H9 (cell line): ENCODE data around the gene GPR183. TPM values are rescaled to one million over a fixed set of nuclear protein-coding genes. Genes with fewer than 3 reads are reported as not detected.

ENCODE experiments used
- DNase-seq: peaks from one replicate; pipeline ENCODE4 v3.0.0-alpha.2; 2017
- H2AFZ ChIP-seq: one replicate; pipeline ENCODE4 v1.6.1; 2013; ENCODE audit warnings: mild to moderate bottlenecking, low read length, control low read depth, moderate library complexity
- H2AK5ac ChIP-seq: 2 replicates; pipeline ENCODE4 v1.6.1; 2013; ENCODE audit warnings: low read length, control low read depth, mixed read lengths; ENCODE audit not compliant: insufficient read length
- H2BK120ac ChIP-seq: one replicate; pipeline ENCODE4 v1.6.1; 2013; ENCODE audit warnings: low read depth, mild to moderate bottlenecking, low read length, control low read depth, inconsistent platforms; ENCODE audit not compliant: poor library complexity, severe bottlenecking
- H2BK12ac ChIP-seq: 2 replicates; pipeline ENCODE4 v1.6.1; 2013; ENCODE audit warnings: low read length, control low read depth, mixed read lengths, low read depth; ENCODE audit not compliant: insufficient read length
- H2BK15ac ChIP-seq: 2 replicates; pipeline ENCODE4 v1.6.1; 2013; ENCODE audit warnings: low read depth, low read length, control low read depth
- H2BK20ac ChIP-seq: one replicate; pipeline ENCODE4 v1.6.1; 2013; ENCODE audit warnings: low read depth, mild to moderate bottlenecking, low read length, control low read depth, inconsistent platforms; ENCODE audit not compliant: poor library complexity, severe bottlenecking
- H2BK5ac ChIP-seq: 2 replicates; pipeline ENCODE4 v1.6.1; 2013; ENCODE audit warnings: low read length, control low read depth, mixed read lengths; ENCODE audit not compliant: insufficient read length
- H3K14ac ChIP-seq: 2 replicates; pipeline ENCODE4 v1.6.1; 2013; ENCODE audit warnings: low read length, control low read depth; ENCODE audit not compliant: insufficient read depth
- H3K18ac ChIP-seq: 2 replicates; pipeline ENCODE4 v1.6.1; 2013; ENCODE audit warnings: low read depth, mild to moderate bottlenecking, mixed read lengths, low read length, control low read depth; ENCODE audit not compliant: insufficient read length
- H3K23ac ChIP-seq: 2 replicates; pipeline ENCODE4 v1.6.1; 2013; ENCODE audit warnings: low read length, control low read depth, mixed read lengths, low read depth; ENCODE audit not compliant: insufficient read length
- H3K23me2 ChIP-seq: 2 replicates; pipeline ENCODE4 v1.6.1; 2013; ENCODE audit warnings: low read depth, mild to moderate bottlenecking, mixed read lengths, low read length, control low read depth; ENCODE audit not compliant: insufficient read length, poor library complexity, severe bottlenecking
- H3K27ac ChIP-seq: 2 replicates; pipeline ENCODE4 v1.5.1; 2013; ENCODE audit warnings: low read length, control low read depth, mixed read lengths, low read depth; ENCODE audit not compliant: insufficient read length
- H3K27me3 ChIP-seq: 2 replicates; pipeline ENCODE4 v1.6.1; 2013; ENCODE audit warnings: low read length, control low read depth, inconsistent platforms; ENCODE audit not compliant: insufficient read depth
- H3K4ac ChIP-seq: 2 replicates; pipeline ENCODE4 v1.6.1; 2013; ENCODE audit warnings: low read depth, mild to moderate bottlenecking, control low read depth, inconsistent platforms, low read length, moderate library complexity
- H3K4me1 ChIP-seq: 2 replicates; pipeline ENCODE4 v1.6.1; 2013; ENCODE audit warnings: low read length, control low read depth, inconsistent platforms; ENCODE audit not compliant: insufficient read depth
- H3K4me2 ChIP-seq: 2 replicates; pipeline ENCODE4 v1.6.1; 2013; ENCODE audit warnings: low read length, control low read depth, mixed read lengths; ENCODE audit not compliant: insufficient read length, insufficient read depth
- H3K56ac ChIP-seq: 2 replicates; pipeline ENCODE4 v1.6.1; 2013; ENCODE audit warnings: low read depth, mild to moderate bottlenecking, mixed read lengths, low read length, control low read depth; ENCODE audit not compliant: insufficient read length
- H3K79me1 ChIP-seq: 2 replicates; pipeline ENCODE4 v1.6.1; 2013; ENCODE audit warnings: low read depth, mild to moderate bottlenecking, moderate library complexity, low read length, control low read depth, inconsistent platforms; ENCODE audit not compliant: insufficient read depth, poor library complexity, severe bottlenecking
- H3K79me2 ChIP-seq: 2 replicates; pipeline ENCODE4 v1.6.1; 2013; ENCODE audit warnings: low read length, control low read depth, inconsistent platforms; ENCODE audit not compliant: insufficient read depth
- H3K9ac ChIP-seq: 2 replicates; pipeline ENCODE4 v1.6.1; 2013; ENCODE audit warnings: low read length, control low read depth, mixed read lengths; ENCODE audit not compliant: insufficient read length; ENCODE audit errors: extremely low read depth
- H3K9me3 ChIP-seq: one replicate; pipeline ENCODE4 v1.6.1; 2013; ENCODE audit warnings: low read depth, low read length, inconsistent platforms; ENCODE audit not compliant: control insufficient read depth
- H3T11ph ChIP-seq: one replicate; pipeline ENCODE4 v1.6.1; 2013; ENCODE audit warnings: mild to moderate bottlenecking, low read length, control low read depth, inconsistent platforms
- H4K20me1 ChIP-seq: one replicate; pipeline ENCODE4 v1.6.1; 2013; ENCODE audit not compliant: control insufficient read depth, insufficient read length, insufficient read depth
- H4K5ac ChIP-seq: 2 replicates; pipeline ENCODE4 v1.6.1; 2013; ENCODE audit warnings: low read depth, mild to moderate bottlenecking, mixed read lengths, low read length, control low read depth; ENCODE audit not compliant: insufficient read length
- H4K8ac ChIP-seq: replicated peaks from 2 replicates; pipeline ENCODE4 v1.6.1; 2013; ENCODE audit warnings: low read length, control low read depth, mixed read lengths, low read depth; ENCODE audit not compliant: insufficient read length
- H4K91ac ChIP-seq: 2 replicates; pipeline ENCODE4 v1.6.1; 2013; ENCODE audit warnings: low read depth, mild to moderate bottlenecking, moderate library complexity, mixed read lengths, low read length, control low read depth; ENCODE audit not compliant: insufficient read length
- H3K27ac Mint-ChIP-seq, 3 experiments: 2 replicates in 2 of 3; 3 replicates in 1 of 3; pipeline ENCODE4 v1.8.0; 2020 to 2021; ENCODE audit warnings: mixed read lengths in 3 of 3, mild to moderate bottlenecking in 1 of 3, moderate library complexity in 1 of 3
- H3K27me3 Mint-ChIP-seq: 2 replicates; pipeline ENCODE4 v1.8.0; 2021; ENCODE audit warnings: low read depth, mild to moderate bottlenecking, moderate library complexity, mixed read lengths
- H3K36me3 Mint-ChIP-seq, 3 experiments: 2 replicates in 2 of 3; 3 replicates in 1 of 3; pipeline ENCODE4 v1.8.0; 2020 to 2021; ENCODE audit warnings: low read depth in 3 of 3, mixed read lengths in 3 of 3; ENCODE audit not compliant: insufficient read depth in 1 of 3
- H3K4me1 Mint-ChIP-seq, 2 experiments: 2 replicates each; pipeline ENCODE4 v1.8.0; 2020; ENCODE audit warnings: mixed read lengths in 2 of 2
- H3K4me3 Mint-ChIP-seq, 2 experiments: 2 replicates in 1 of 2; 3 replicates in 1 of 2; pipeline ENCODE4 v1.8.0; 2020 to 2021; ENCODE audit warnings: mild to moderate bottlenecking in 2 of 2, mixed read lengths in 2 of 2, moderate library complexity in 1 of 2
- H3K9me3 Mint-ChIP-seq, 2 experiments: 2 replicates in 1 of 2; 3 replicates in 1 of 2; pipeline ENCODE4 v1.8.0; 2020; ENCODE audit warnings: mild to moderate bottlenecking in 2 of 2, mixed read lengths in 2 of 2, moderate library complexity in 1 of 2
- WGBS: extraction: QIAGEN DNeasy Blood & Tissue Kit; methylation state at CpG from one replicate; pipeline ENCODE4 v1.1.7; 2013; ENCODE audit warnings: missing lambda C conversion rate, low lambda C conversion rate, mixed read lengths; ENCODE audit not compliant: insufficient read length; ENCODE audit errors: extremely low coverage; 5-methylcytosine and 5-hydroxymethylcytosine counted together
- total RNA-seq: library from RNA; stranded (reverse); gene quantifications from 2 replicates; pipeline ENCODE4 v1.2.1, GENCODE V29; 2021
- TF ChIP-seq, protein P1 (sequence below): fragments of 200-600 bp; sonication (generic); conservative IDR thresholded peaks from 3 replicates; pipeline ENCODE4 v1.8.0; 2021; ENCODE audit warnings: antibody characterized with exemption, mild to moderate bottlenecking

The GPR183 gene
- total RNA-seq, 1 experiment from 2014 or later: not detected

DNA sequence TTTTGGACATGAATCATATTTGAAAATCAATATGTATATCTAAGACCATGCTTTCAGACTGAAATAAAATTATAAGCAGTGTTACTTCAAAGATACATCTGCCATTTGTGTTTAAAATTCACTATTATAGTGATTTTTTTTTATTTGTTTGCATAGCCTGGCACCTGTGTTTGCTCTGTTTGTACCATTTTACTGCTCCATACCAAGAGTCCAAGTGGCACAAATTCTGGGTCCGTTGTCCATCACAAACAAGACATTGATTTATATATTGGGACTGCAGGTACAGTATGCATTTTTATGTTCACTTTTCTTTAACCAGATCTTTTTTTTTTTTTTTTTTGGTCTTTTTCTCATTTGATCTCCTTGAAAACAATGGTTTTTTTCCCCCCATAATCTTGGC lies 6.7 kb upstream of the GPR183 start:
- no peak overlapping the region for H3K4ac ChIP-seq
- no peak overlapping the region for H2BK5ac ChIP-seq
- TF ChIP-seq, protein P1, sequence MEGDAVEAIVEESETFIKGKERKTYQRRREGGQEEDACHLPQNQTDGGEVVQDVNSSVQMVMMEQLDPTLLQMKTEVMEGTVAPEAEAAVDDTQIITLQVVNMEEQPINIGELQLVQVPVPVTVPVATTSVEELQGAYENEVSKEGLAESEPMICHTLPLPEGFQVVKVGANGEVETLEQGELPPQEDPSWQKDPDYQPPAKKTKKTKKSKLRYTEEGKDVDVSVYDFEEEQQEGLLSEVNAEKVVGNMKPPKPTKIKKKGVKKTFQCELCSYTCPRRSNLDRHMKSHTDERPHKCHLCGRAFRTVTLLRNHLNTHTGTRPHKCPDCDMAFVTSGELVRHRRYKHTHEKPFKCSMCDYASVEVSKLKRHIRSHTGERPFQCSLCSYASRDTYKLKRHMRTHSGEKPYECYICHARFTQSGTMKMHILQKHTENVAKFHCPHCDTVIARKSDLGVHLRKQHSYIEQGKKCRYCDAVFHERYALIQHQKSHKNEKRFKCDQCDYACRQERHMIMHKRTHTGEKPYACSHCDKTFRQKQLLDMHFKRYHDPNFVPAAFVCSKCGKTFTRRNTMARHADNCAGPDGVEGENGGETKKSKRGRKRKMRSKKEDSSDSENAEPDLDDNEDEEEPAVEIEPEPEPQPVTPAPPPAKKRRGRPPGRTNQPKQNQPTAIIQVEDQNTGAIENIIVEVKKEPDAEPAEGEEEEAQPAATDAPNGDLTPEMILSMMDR: no peak
- no peak overlapping the region for H2BK15ac ChIP-seq
- no peak overlapping the region for H3K27ac ChIP-seq
- no CpG with 5 or more reads among the region's 1 CpG for WGBS
- H3K4me2 ChIP-seq: no peak overlapping the region
- no peak overlapping the region for H4K8ac ChIP-seq
- DNase-seq: no peak
- no peak overlapping the region for H3K14ac ChIP-seq
- H3K4me3 Mint-ChIP-seq: no peak overlapping the region
- no peak overlapping the region for H3K27ac Mint-ChIP-seq
- no peak overlapping the region for H3K18ac ChIP-seq
- peaks cover 4 to 9% (median 7%) of the 10 kb centered on the region in 3 experiments; a peak in 6 of 7 replicates for H3K36me3 Mint-ChIP-seq
- H4K5ac ChIP-seq: no peak overlapping the region
- peaks cover 3% of the 10 kb centered on the region; the same call in 1 of the 2 replicates for H3K27me3 ChIP-seq
- H2AK5ac ChIP-seq: no peak overlapping the region
- no peak overlapping the region for H3K9ac ChIP-seq
- H4K20me1 ChIP-seq: no peaks in the 10 kb centered on the region
- no peak overlapping the region for H3K56ac ChIP-seq
- no peak overlapping the region for H2BK120ac ChIP-seq
- H2BK12ac ChIP-seq: no peak overlapping the region
- H3K23ac ChIP-seq: no peak overlapping the region
- no peak overlapping the region for H4K91ac ChIP-seq
- no peak overlapping the region for H2BK20ac ChIP-seq
- no peaks in the 10 kb centered on the region; the same call in 1 of the 2 replicates for H3K4me1 ChIP-seq
- no peaks in the 10 kb centered on the region for H3K9me3 Mint-ChIP-seq
- H3T11ph ChIP-seq: no peak overlapping the region
- peaks cover 2% of the 10 kb centered on the region; the same call in 1 of the 2 replicates for H3K79me2 ChIP-seq
- H3K27me3 Mint-ChIP-seq: no peaks in the 10 kb centered on the region
- no peaks in the 10 kb centered on the region for H3K79me1 ChIP-seq
- no peaks in the 10 kb centered on the region for H3K23me2 ChIP-seq
- peaks cover 26 to 32% of the 10 kb centered on the region in 2 experiments for H3K4me1 Mint-ChIP-seq
- no peaks in the 10 kb centered on the region for H3K9me3 ChIP-seq
- no peak overlapping the region for H2AFZ ChIP-seq
